Glutamatergic neuron (in vitro differentiated cells): Measurements from ENCODE around the gene HIRIP3. TPM values are rescaled to one million over a fixed set of nuclear protein-coding genes. Genes with fewer than 3 reads are reported as not detected.

Experiments used
- DNase-seq: peaks from one replicate; pipeline ENCODE4 v3.0.0; 2022
- H3K27ac Mint-ChIP-seq: one replicate; pipeline ENCODE4 v1.8.0; 2020; ENCODE audit warnings: mild to moderate bottlenecking, mixed read lengths, inconsistent platforms; ENCODE audit not compliant: unreplicated experiment
- H3K27me3 Mint-ChIP-seq: one replicate; pipeline ENCODE4 v1.8.0; 2020; ENCODE audit warnings: mild to moderate bottlenecking, moderate library complexity, mixed read lengths, inconsistent platforms; ENCODE audit not compliant: unreplicated experiment
- H3K36me3 Mint-ChIP-seq: one replicate; pipeline ENCODE4 v1.8.0; 2020; ENCODE audit warnings: mild to moderate bottlenecking, mixed read lengths, inconsistent platforms; ENCODE audit not compliant: unreplicated experiment
- H3K4me1 Mint-ChIP-seq: one replicate; pipeline ENCODE4 v1.8.0; 2020; ENCODE audit warnings: mild to moderate bottlenecking, low read depth, mixed read lengths, inconsistent platforms; ENCODE audit not compliant: unreplicated experiment
- H3K4me3 Mint-ChIP-seq: one replicate; pipeline ENCODE4 v1.8.0; 2020; ENCODE audit warnings: mild to moderate bottlenecking, mixed read lengths, inconsistent platforms; ENCODE audit not compliant: unreplicated experiment
- H3K9me3 Mint-ChIP-seq: one replicate; pipeline ENCODE4 v1.8.0; 2020; ENCODE audit warnings: mild to moderate bottlenecking, moderate library complexity, mixed read lengths, inconsistent platforms; ENCODE audit not compliant: unreplicated experiment
- CTCF ChIP-seq: fragments of 200-600 bp; sonication (generic); IDR thresholded peaks from one replicate; pipeline ENCODE4 v1.5.0; 2021; ENCODE audit not compliant: partially characterized antibody, unreplicated experiment
- total RNA-seq: library from RNA; stranded (reverse); fragmentation: NEBNext Ultra II Directional; extraction: Animal tissue kit (Norgen Biotek cat#: 25700); gene quantifications from one replicate; pipeline ENCODE4 v1.2.1, GENCODE V29; 2021; ENCODE audit not compliant: unreplicated experiment

Gene HIRIP3
- total RNA-seq, 1 donor from 2014 or later = 12.2 TPM

- DNase-seq = no peak
- no peak for TF ChIP-seq CTCF
- H3K4me3 Mint-ChIP-seq = peak overlapping the region; percentile 93
- peaks cover 17% of the 10 kb centered on the region for H3K27me3 Mint-ChIP-seq
- H3K9me3 Mint-ChIP-seq = peaks cover 7% of the 10 kb centered on the region
- H3K36me3 Mint-ChIP-seq = no peaks in the 10 kb centered on the region
- peak overlapping the region; percentile 68 for H3K27ac Mint-ChIP-seq
- peaks cover 29% of the 10 kb centered on the region for H3K4me1 Mint-ChIP-seq
These were observed 33.1 kb upstream of the HIRIP3 start for GRCh38 chr16:30028438-30029076.

DNA sequence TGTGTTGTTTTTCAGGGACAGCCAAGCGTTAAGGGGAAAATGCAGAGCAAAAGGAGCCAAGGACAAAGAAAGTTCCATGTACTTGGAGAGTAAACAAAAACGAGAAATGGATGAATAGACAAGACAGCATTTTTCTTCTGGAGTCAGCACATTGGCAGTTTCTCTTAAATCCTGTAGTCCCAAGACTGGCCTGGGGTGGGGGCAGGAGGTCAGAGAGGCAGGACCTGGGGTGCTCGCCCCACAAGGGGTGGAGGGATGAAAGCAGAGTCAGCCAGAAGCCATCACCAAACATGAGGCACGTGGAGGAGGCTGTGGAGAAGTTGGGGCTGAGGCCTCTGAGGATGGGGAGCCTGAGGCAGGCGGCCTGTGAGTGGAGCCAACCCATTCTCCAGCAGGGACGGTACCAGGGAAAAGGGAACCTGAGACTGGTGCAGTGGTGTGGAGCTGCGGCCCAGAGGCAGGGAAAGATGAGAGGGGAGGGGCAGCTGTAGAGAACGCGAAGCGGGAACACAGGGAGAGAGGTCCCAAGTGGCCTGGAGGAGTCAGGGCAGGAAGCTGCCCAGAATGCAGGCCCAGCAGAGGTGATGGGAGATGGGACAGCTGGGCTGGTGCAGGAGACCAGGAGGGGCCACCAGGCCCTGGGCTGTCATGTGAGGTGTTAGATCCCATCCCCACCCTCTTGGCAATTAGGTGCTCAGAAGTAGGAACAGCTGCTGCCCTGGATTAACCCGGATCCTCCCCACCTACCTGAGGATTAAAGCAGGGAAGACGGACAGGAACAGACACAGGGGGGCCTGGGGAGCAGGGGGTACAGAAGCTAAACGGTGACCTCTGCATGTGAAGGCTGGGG is 32.4 kb upstream of the HIRIP3 start:
- Mint-ChIP-seq H3K4me3 (peak overlapping the region; percentile 82), H3K36me3 (no peaks in the 10 kb centered on the region), H3K9me3 (peaks cover 7% of the 10 kb centered on the region), H3K4me1 (peaks cover 29% of the 10 kb centered on the region), H3K27me3 (peaks cover 17% of the 10 kb centered on the region), H3K27ac (peak overlapping the region; percentile 83)
- no peak for TF ChIP-seq CTCF
- peak; percentile 53 for DNase-seq

GRCh38 chr16:30026449-30026848 is 31.0 kb upstream of the HIRIP3 start:
- Mint-ChIP-seq H3K36me3 (no peaks in the 10 kb centered on the region), H3K4me1 (peaks cover 24% of the 10 kb centered on the region), H3K4me3 (peak overlapping the region; percentile 50)

DNA sequence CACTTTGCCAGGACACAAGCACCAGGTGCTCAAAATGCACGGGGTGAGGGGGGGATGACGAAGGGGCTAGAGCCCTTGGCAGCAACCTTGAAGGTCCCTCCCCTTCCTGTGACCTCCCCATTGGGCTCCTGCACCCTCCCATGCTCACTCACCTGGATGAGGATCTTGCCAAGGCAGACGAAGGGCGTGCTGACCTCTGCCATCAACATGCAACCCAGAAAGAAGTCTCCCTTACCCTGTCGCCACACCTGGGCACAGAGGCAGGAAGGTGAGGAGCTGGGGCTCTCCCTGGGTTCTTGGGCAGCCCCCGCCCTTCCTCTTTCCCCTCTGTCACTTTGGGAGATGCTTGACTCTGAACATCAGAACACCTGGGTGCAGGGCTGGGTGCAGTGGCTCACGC is 30.2 kb upstream of the HIRIP3 start:
- Mint-ChIP-seq H3K4me3 (no peak overlapping the region), H3K27ac (no peak overlapping the region), H3K36me3 (no peaks in the 10 kb centered on the region), H3K9me3 (peaks cover 7% of the 10 kb centered on the region), H3K27me3 (peaks cover 17% of the 10 kb centered on the region), H3K4me1 (peaks cover 25% of the 10 kb centered on the region)
- no peak for DNase-seq
- TF ChIP-seq CTCF = no peak

More at GRCh38 chr16:30026449-30026848, 31.0 kb upstream of the HIRIP3 start:
- peaks cover 17% of the 10 kb centered on the region for H3K27me3 Mint-ChIP-seq
- TF ChIP-seq CTCF = no peak
- peaks cover 7% of the 10 kb centered on the region for H3K9me3 Mint-ChIP-seq
- no peak overlapping the region for H3K27ac Mint-ChIP-seq
- no peak for DNase-seq

DNA sequence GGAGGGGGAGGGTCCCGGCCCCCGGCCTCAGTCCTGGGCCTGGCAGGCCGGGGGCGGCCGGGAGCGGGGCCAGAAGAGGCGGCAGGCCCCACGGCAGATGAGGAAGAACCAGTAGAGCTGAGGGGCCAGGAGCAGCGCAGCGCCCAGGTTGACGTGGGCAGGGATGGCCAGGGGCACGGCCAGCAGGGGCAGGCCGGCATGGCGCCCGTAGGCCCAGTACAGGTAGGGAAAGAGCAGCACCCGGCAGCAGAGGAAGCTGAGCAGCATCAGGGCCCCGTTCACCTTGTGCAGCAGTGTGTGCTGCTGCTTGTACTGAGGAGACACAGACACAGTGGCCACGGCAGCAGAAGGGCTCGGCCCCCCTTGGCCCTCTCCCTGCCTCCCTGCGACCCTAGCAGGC is 29.7 kb upstream of the HIRIP3 start:
- TF ChIP-seq CTCF = no peak
- H3K9me3 Mint-ChIP-seq = peaks cover 7% of the 10 kb centered on the region
- no peak for DNase-seq
- no peak overlapping the region for H3K27ac Mint-ChIP-seq
- H3K4me1 Mint-ChIP-seq = peaks cover 25% of the 10 kb centered on the region
- H3K36me3 Mint-ChIP-seq = no peaks in the 10 kb centered on the region
- no peak overlapping the region for H3K4me3 Mint-ChIP-seq
- peaks cover 17% of the 10 kb centered on the region for H3K27me3 Mint-ChIP-seq
